ENCODE data around the gene NEK11.

NEK11 gene

DNA sequence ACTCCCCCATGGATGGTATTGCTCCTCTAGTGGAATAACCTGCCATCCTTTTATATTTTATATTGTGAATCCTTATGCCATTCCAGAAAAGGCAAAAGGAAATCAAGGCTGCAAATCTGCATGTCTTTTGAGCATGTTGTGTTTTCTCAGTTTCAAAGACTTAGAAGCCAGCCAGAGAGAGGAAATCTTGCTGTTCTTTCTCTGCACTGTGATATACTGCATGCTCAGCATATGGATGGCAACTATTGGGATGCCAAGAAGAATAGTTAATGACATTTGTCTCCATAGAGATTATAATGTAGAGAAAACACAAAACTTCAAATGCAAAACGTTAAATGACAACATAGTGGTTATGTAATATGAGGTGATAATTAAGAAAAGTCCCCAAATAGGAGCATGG, 248.9 kb downstream of the NEK11 start:
- H3K27ac ChIP-seq (ENCODE audit: low read depth, low read length): no peak overlapping the region
- no peaks in the 10 kb centered on the region for H3K9me3 ChIP-seq (ENCODE audit: control insufficient read depth in 5 of 5, low read length in 5 of 5)
- H3K9ac ChIP-seq (ENCODE audit: low read length in 5 of 5): no peak overlapping the region
- H3K36me3 ChIP-seq (ENCODE audit: control insufficient read depth in 5 of 5, insufficient read depth in 5 of 5, low read length in 5 of 5): peaks cover 0 to 3% (median 0%) of the 10 kb centered on the region in 5 donors
- no peak overlapping the region for H3K4me3 ChIP-seq (ENCODE audit: low read depth in 1 of 5, low read length in 5 of 5)
- H3K27me3 ChIP-seq (ENCODE audit: control insufficient read depth in 5 of 5, insufficient read depth in 4 of 5, low read length in 5 of 5): no peaks in the 10 kb centered on the region
- no peaks in the 10 kb centered on the region for H3K4me1 ChIP-seq (ENCODE audit: control insufficient read depth in 5 of 5, insufficient read depth in 5 of 5, low read length in 5 of 5)

DNA sequence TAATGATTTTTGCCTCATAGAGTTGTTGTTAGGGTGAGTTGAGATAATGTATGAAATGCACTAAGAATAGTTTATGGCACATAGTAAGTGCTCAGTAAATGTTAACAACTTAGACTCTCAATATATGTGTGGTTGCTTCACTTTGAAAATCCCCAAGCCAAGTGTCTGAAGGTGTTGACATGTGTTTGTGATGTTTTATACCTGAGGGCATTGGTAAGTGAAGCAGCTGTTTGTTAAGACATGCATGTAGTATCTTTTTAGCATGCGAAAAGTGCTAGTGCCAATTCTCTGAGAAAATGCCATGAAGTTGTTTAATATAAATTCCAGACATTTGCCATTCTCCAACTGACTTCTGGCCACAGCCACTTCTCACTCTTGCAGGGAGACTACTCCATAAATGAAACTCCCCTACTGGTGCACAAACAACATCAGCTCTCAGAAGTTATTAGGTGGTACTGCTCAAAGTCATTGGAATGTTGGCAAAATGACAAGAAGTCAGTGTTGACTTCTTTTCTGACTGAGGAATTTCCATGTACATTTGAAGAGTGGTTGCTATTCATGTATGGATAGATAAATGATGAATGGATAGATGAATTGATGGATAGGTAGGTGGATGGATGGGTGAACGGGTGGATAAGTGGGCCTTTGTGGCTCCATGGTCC, 251.3 kb downstream of the NEK11 start:
- no peak overlapping the region for H3K9ac ChIP-seq (ENCODE audit: low read length in 5 of 5)
- no peaks in the 10 kb centered on the region for H3K9me3 ChIP-seq (ENCODE audit: control insufficient read depth in 5 of 5, low read length in 5 of 5)
- no peak overlapping the region for H3K4me3 ChIP-seq (ENCODE audit: low read depth in 1 of 5, low read length in 5 of 5)
- H3K27ac ChIP-seq (ENCODE audit: low read depth, low read length): no peak overlapping the region
- H3K36me3 ChIP-seq (ENCODE audit: control insufficient read depth in 5 of 5, insufficient read depth in 5 of 5, low read length in 5 of 5): peaks cover 0 to 3% (median 0%) of the 10 kb centered on the region in 5 donors
- no peaks in the 10 kb centered on the region for H3K4me1 ChIP-seq (ENCODE audit: control insufficient read depth in 5 of 5, insufficient read depth in 5 of 5, low read length in 5 of 5)
- no peaks in the 10 kb centered on the region for H3K27me3 ChIP-seq (ENCODE audit: control insufficient read depth in 5 of 5, insufficient read depth in 4 of 5, low read length in 5 of 5)

DNA sequence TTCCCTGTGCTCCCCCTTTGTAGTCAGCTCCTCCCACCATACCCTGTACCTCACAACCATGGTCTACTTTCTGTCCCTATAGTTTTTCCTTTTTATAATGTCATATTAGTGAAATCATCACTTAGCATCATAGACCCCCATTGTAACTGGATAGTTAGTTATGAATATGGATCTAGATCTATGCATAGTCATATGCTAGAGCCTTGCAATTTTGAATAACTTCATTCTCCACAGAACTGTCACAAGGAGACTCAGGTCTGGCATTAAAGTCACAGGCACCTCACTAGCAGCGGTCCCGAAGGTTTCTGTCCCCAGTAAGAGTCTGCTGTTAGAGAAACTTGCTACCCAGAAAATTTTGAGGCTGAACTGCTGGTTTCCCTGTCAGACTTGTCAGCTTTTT, 252.9 kb downstream of the NEK11 start:
- Histone ChIP-seq H3K9ac (ENCODE audit: low read length in 5 of 5) (no peak overlapping the region), H3K9me3 (ENCODE audit: control insufficient read depth in 5 of 5, low read length in 5 of 5) (no peaks in the 10 kb centered on the region), H3K4me1 (ENCODE audit: control insufficient read depth in 5 of 5, insufficient read depth in 5 of 5, low read length in 5 of 5) (no peaks in the 10 kb centered on the region), H3K27ac (ENCODE audit: low read depth, low read length) (no peak overlapping the region), H3K4me3 (ENCODE audit: low read depth in 1 of 5, low read length in 5 of 5) (no peak overlapping the region), H3K36me3 (ENCODE audit: control insufficient read depth in 5 of 5, insufficient read depth in 5 of 5, low read length in 5 of 5) (no peaks in the 10 kb centered on the region), H3K27me3 (ENCODE audit: control insufficient read depth in 5 of 5, insufficient read depth in 4 of 5, low read length in 5 of 5) (no peaks in the 10 kb centered on the region)

DNA sequence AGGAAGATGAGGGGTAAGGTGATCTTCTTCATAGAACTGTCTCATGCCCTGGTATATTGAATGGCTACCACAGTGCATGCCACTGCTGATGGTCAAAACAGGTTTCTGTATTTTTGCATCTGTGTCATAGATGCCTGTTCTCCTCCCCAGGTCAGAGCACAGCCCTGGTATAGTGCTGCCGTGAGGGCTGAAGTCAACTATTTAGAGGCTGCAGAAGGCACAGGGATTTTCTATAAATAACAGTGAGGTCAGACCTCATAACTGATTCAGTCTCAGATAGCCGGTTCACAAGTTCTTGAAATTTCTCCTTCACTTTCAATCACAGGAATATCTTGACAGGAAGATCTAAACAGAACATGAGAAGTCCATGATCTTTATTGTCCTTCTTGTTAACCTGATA, 255.7 kb downstream of the NEK11 start:
- no peaks in the 10 kb centered on the region for H3K9me3 ChIP-seq (ENCODE audit: control insufficient read depth in 5 of 5, low read length in 5 of 5)
- H3K27me3 ChIP-seq (ENCODE audit: control insufficient read depth in 5 of 5, insufficient read depth in 4 of 5, low read length in 5 of 5): no peaks in the 10 kb centered on the region
- H3K4me3 ChIP-seq (ENCODE audit: low read depth in 1 of 5, low read length in 5 of 5): no peak overlapping the region
- no peak overlapping the region for H3K27ac ChIP-seq (ENCODE audit: low read depth, low read length)
- no peaks in the 10 kb centered on the region for H3K36me3 ChIP-seq (ENCODE audit: control insufficient read depth in 5 of 5, insufficient read depth in 5 of 5, low read length in 5 of 5)
- no peaks in the 10 kb centered on the region for H3K4me1 ChIP-seq (ENCODE audit: control insufficient read depth in 5 of 5, insufficient read depth in 5 of 5, low read length in 5 of 5)
- no peak overlapping the region for H3K9ac ChIP-seq (ENCODE audit: low read length in 5 of 5)

DNA sequence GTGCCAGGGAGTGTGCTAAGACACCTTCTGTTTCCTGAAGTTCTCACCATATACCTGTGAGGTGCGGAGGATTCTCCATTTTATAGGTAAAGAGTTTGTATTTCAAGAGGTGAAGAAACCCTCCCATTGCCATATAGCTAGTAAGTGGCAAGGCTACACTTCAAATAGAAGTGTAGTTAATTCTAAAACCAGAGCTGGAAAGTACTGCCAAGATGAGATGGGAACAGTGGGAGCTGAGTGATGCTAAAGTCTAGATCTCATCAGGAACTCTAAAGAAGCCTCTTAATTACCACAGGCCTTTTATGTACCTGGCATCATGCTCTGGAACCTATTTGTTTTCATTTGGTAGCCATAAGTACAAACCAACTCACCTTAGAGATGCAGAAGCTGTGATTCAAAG, 256.3 kb downstream of the NEK11 start:
- no peak overlapping the region for H3K27ac ChIP-seq (ENCODE audit: low read depth, low read length)
- H3K27me3 ChIP-seq (ENCODE audit: control insufficient read depth in 5 of 5, insufficient read depth in 4 of 5, low read length in 5 of 5): no peaks in the 10 kb centered on the region
- no peaks in the 10 kb centered on the region for H3K4me1 ChIP-seq (ENCODE audit: control insufficient read depth in 5 of 5, insufficient read depth in 5 of 5, low read length in 5 of 5)
- H3K9ac ChIP-seq (ENCODE audit: low read length in 5 of 5): no peak overlapping the region
- no peak overlapping the region for H3K4me3 ChIP-seq (ENCODE audit: low read depth in 1 of 5, low read length in 5 of 5)
- H3K9me3 ChIP-seq (ENCODE audit: control insufficient read depth in 5 of 5, low read length in 5 of 5): no peaks in the 10 kb centered on the region
- no peaks in the 10 kb centered on the region for H3K36me3 ChIP-seq (ENCODE audit: control insufficient read depth in 5 of 5, insufficient read depth in 5 of 5, low read length in 5 of 5)

DNA sequence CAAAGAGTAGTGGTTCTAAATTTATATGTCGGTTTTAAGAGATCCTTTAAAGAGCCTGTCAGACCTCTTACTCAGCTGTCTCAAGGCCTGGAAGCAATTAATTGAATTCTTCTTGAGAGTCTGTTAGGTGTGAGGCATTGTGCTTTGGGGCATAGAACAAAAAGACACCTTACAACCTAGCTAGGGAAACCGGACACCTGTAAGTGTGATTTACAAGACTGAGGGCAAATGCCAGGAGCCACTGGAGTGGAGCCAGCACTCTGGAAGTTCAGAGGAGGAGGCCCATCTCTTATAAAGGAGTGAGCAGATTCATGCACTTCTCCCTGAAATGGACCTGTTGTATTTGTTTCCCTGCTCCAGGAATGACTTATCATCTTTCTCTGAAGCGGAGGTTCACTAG, 257.2 kb downstream of the NEK11 start:
- Histone ChIP-seq H3K27ac (ENCODE audit: low read depth, low read length) (no peak overlapping the region), H3K27me3 (ENCODE audit: control insufficient read depth in 5 of 5, insufficient read depth in 4 of 5, low read length in 5 of 5) (no peaks in the 10 kb centered on the region), H3K9me3 (ENCODE audit: control insufficient read depth in 5 of 5, low read length in 5 of 5) (no peaks in the 10 kb centered on the region), H3K4me1 (ENCODE audit: control insufficient read depth in 5 of 5, insufficient read depth in 5 of 5, low read length in 5 of 5) (no peaks in the 10 kb centered on the region), H3K9ac (ENCODE audit: low read length in 5 of 5) (no peak overlapping the region), H3K36me3 (ENCODE audit: control insufficient read depth in 5 of 5, insufficient read depth in 5 of 5, low read length in 5 of 5) (peaks cover 0 to 2% (median 0%) of the 10 kb centered on the region in 5 donors), H3K4me3 (ENCODE audit: low read depth in 1 of 5, low read length in 5 of 5) (no peak overlapping the region)

DNA sequence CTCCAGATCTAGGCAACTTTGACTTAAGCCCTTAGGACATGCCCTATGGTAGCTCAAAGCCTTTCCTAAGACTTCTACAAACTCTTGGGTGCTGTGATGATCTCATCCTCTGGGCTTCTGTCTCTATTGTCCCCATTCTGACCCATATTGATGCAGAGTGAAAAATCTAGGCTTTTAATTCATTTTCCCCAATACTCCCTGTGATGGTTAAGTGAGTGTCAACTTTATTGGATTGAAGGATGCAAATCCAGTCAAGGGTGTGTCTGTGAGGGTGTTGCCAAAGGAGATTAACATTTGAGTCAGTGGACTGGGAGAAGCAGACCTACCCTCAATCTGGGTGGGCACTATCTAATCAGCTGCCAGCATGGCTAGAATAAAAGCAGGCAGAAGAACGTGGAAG, 257.6 kb downstream of the NEK11 start:
- H3K4me3 ChIP-seq (ENCODE audit: low read depth in 1 of 5, low read length in 5 of 5): no peak overlapping the region
- peaks cover 0 to 2% (median 0%) of the 10 kb centered on the region in 5 donors for H3K36me3 ChIP-seq (ENCODE audit: control insufficient read depth in 5 of 5, insufficient read depth in 5 of 5, low read length in 5 of 5)
- H3K9me3 ChIP-seq (ENCODE audit: control insufficient read depth in 5 of 5, low read length in 5 of 5): no peaks in the 10 kb centered on the region
- H3K4me1 ChIP-seq (ENCODE audit: control insufficient read depth in 5 of 5, insufficient read depth in 5 of 5, low read length in 5 of 5): no peaks in the 10 kb centered on the region
- no peaks in the 10 kb centered on the region for H3K27me3 ChIP-seq (ENCODE audit: control insufficient read depth in 5 of 5, insufficient read depth in 4 of 5, low read length in 5 of 5)
- no peak overlapping the region for H3K27ac ChIP-seq (ENCODE audit: low read depth, low read length)
- no peak overlapping the region for H3K9ac ChIP-seq (ENCODE audit: low read length in 5 of 5)

DNA sequence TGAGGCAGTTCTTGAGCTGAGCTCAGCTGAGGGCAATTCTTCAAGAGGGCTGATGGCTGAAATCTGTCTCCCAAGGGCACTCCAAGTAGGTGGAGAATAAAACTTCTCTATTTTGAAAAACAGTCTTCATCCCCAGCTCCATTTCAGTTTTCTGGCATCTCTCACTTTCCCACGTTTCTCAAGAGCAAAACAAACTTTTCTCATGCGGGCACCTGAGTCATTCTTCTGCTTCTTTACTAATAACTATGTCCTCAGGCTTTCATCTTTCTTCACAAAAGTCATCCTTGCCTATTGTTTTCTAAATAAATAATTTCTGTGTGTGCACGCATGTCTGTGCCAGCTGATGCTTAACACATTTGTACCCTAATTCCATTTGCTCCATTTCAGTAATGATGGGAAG, 258.8 kb downstream of the NEK11 start:
- Histone ChIP-seq H3K27ac (ENCODE audit: low read depth, low read length) (no peak overlapping the region), H3K4me3 (ENCODE audit: low read depth in 1 of 5, low read length in 5 of 5) (no peak overlapping the region), H3K9ac (ENCODE audit: low read length in 5 of 5) (no peak overlapping the region), H3K36me3 (ENCODE audit: control insufficient read depth in 5 of 5, insufficient read depth in 5 of 5, low read length in 5 of 5) (peaks cover 0 to 2% (median 0%) of the 10 kb centered on the region in 5 donors), H3K27me3 (ENCODE audit: control insufficient read depth in 5 of 5, insufficient read depth in 4 of 5, low read length in 5 of 5) (no peaks in the 10 kb centered on the region), H3K9me3 (ENCODE audit: control insufficient read depth in 5 of 5, low read length in 5 of 5) (no peaks in the 10 kb centered on the region), H3K4me1 (ENCODE audit: control insufficient read depth in 5 of 5, insufficient read depth in 5 of 5, low read length in 5 of 5) (no peaks in the 10 kb centered on the region)

DNA sequence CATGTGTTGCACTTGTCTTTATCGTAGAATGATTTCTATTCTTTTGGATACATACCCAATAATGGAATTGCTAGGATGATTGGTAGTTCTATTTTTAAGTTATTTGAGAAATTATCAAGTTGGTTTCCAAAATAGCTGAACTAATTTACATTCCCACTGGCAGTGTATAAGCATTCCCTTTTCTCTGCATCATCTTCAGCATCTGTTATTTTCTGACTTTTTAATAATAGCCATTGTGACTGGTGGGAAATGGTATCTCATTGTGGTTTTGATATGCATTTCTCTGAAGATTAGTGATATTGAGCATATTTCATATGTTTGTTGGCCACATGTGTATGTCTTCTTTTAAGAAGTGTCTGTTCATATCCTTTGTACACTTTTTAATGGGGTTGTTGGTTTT, 273.2 kb downstream of the NEK11 start:
- Histone ChIP-seq H3K36me3 (ENCODE audit: control insufficient read depth in 5 of 5, insufficient read depth in 5 of 5, low read length in 5 of 5) (no peaks in the 10 kb centered on the region), H3K9me3 (ENCODE audit: control insufficient read depth in 5 of 5, low read length in 5 of 5) (peaks cover 0 to 3% (median 0%) of the 10 kb centered on the region in 5 donors), H3K27ac (ENCODE audit: low read depth, low read length) (no peak overlapping the region), H3K27me3 (ENCODE audit: control insufficient read depth in 5 of 5, insufficient read depth in 4 of 5, low read length in 5 of 5) (no peaks in the 10 kb centered on the region), H3K4me1 (ENCODE audit: control insufficient read depth in 5 of 5, insufficient read depth in 5 of 5, low read length in 5 of 5) (no peaks in the 10 kb centered on the region), H3K9ac (ENCODE audit: low read length in 5 of 5) (no peak overlapping the region), H3K4me3 (ENCODE audit: low read depth in 1 of 5, low read length in 5 of 5) (no peak overlapping the region)

DNA sequence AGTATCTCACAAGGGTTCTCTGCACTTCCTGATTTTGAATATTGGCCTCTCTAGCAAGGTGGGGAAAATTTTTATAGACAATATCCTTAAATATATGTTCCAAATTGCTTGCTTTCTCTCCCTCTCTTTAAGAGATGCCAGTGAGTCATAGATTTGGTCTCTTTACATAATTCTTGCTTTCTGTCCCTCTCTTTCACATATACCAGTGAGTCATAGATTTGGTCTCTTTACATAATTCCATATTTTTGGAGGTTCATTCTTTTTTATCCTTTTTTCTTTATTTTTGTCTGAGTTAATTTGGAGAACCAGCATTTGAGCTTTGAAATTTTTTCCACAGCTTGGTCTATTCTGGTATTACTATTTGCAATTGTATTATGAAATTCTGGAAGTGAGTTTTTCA, 277.2 kb downstream of the NEK11 start:
- H3K27me3 ChIP-seq (ENCODE audit: control insufficient read depth in 5 of 5, insufficient read depth in 4 of 5, low read length in 5 of 5): no peaks in the 10 kb centered on the region
- H3K9me3 ChIP-seq (ENCODE audit: control insufficient read depth in 5 of 5, low read length in 5 of 5): peaks cover 0 to 3% (median 0%) of the 10 kb centered on the region in 5 donors
- H3K36me3 ChIP-seq (ENCODE audit: control insufficient read depth in 5 of 5, insufficient read depth in 5 of 5, low read length in 5 of 5): no peaks in the 10 kb centered on the region
- H3K4me3 ChIP-seq (ENCODE audit: low read depth in 1 of 5, low read length in 5 of 5): no peak overlapping the region
- H3K27ac ChIP-seq (ENCODE audit: low read depth, low read length): no peak overlapping the region
- H3K4me1 ChIP-seq (ENCODE audit: control insufficient read depth in 5 of 5, insufficient read depth in 5 of 5, low read length in 5 of 5): no peaks in the 10 kb centered on the region
- no peak overlapping the region for H3K9ac ChIP-seq (ENCODE audit: low read length in 5 of 5)

DNA sequence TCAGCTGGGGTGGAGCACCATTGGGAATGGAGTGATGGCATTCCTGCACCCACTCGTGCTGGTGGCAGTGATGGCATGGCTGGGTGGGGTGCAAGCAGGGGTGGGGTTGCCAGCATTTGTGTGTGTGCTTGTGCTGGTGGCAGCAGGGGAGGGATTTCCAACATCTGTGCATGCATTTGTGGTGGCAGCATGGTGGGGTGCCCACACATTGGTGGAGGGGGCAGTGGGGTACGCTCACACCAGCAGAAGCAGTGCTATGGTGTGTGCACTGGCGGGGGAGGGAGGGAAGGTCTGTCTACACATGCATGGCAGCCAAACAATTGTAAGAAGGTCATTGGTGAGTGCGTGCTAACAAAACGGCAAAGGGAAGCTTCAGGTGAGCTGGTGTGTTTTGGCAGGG, 278.2 kb downstream of the NEK11 start:
- no peaks in the 10 kb centered on the region for H3K27me3 ChIP-seq (ENCODE audit: control insufficient read depth in 5 of 5, insufficient read depth in 4 of 5, low read length in 5 of 5)
- no peak overlapping the region for H3K9ac ChIP-seq (ENCODE audit: low read length in 5 of 5)
- H3K9me3 ChIP-seq (ENCODE audit: control insufficient read depth in 5 of 5, low read length in 5 of 5): no peaks in the 10 kb centered on the region
- no peak overlapping the region for H3K4me3 ChIP-seq (ENCODE audit: low read depth in 1 of 5, low read length in 5 of 5)
- H3K36me3 ChIP-seq (ENCODE audit: control insufficient read depth in 5 of 5, insufficient read depth in 5 of 5, low read length in 5 of 5): no peaks in the 10 kb centered on the region
- no peak overlapping the region for H3K27ac ChIP-seq (ENCODE audit: low read depth, low read length)
- no peaks in the 10 kb centered on the region for H3K4me1 ChIP-seq (ENCODE audit: control insufficient read depth in 5 of 5, insufficient read depth in 5 of 5, low read length in 5 of 5)
